ENCODE measurements around the gene TNNI3K. TPM values are rescaled to one million over a fixed set of nuclear protein-coding genes. Genes with fewer than 3 reads are reported as not detected.

Gene TNNI3K
- total RNA-seq, 2 experiments from 2014 or later = 0.38 TPM; not detected in 1

DNA sequence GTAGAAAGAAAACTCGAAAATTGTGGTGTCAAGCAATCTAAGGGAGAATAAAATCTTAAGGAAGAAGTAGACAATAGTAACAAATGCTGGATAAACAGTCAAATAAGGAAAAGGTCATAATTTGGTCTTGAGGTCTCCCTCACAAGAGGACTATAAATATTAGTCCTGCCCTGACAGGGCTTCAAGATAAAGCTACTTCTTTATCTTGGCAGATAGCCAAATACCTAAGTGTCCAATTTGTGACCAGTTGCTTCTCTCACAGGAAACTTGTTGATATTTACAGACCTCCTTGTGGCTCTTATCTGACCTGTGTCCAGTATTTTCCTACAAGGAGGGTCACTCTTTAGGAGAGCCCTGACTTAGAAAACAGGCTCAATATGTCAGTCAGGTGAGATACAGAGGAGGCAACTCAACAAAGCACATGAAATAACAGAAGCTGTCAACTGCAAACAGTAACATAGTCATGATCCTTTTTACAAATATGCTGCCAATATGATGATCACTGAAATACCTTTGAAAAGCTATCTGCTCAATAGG lies 88.8 kb downstream of the TNNI3K start:
- no peaks in the 10 kb centered on the region for H3K36me3 Mint-ChIP-seq
- no peak overlapping the region for H3K4me3 Mint-ChIP-seq
- H3K9me3 Mint-ChIP-seq = no peaks in the 10 kb centered on the region
- H3K4me1 Mint-ChIP-seq (ENCODE audit: low read depth) = no peaks in the 10 kb centered on the region
- ChIA-PET CTCF (no interaction called here), POLR2A (no interaction called here)
- no peak overlapping the region for H3K27ac Mint-ChIP-seq
- no peaks in the 10 kb centered on the region for H3K27me3 Mint-ChIP-seq
- intact Hi-C loops (cut with micrococcal nuclease) = no loop called here
- no peak for DNase-seq

DNA sequence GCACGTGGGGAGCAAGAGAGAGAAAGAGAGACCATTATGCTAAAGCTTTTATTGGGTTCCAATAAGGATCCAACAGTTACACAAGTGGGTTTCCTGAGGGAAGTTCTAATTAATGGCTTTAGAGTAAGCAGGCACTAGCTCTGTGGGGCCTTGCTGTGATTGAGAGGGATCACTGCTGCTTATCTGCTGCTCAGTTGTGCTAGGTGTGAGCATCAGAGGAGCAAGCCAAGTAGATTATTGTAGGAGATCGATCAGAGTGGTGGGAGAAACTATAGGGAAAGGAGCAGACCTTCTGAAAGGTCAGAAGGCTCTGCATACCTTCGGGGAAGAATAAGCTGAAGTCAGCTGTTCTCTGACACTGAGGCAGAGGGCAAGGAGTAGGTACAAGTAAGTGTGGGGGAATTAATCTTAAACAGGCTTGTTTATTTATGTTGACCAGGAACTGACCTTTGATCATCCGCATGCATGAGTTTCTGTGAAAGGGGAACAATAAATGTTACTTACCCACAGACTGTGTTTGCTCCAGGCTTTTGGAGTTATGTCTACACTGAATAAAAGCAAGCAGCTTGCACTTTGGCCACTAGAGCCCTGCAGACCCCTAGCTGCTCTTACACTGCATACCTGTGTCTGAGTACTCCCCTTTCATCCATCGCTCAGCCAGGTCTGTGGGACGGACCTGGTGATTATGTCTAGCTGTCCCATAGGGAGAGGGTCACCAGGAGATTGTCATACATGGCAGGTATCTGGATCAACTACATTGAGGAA lies 89.7 kb downstream of the TNNI3K start:
- no peaks in the 10 kb centered on the region for H3K36me3 Mint-ChIP-seq
- ChIA-PET POLR2A (no interaction called here), CTCF (no interaction called here)
- intact Hi-C loops (cut with micrococcal nuclease) = no loop called here
- no peaks in the 10 kb centered on the region for H3K27me3 Mint-ChIP-seq
- H3K4me3 Mint-ChIP-seq = no peak overlapping the region
- no peak for DNase-seq
- no peaks in the 10 kb centered on the region for H3K9me3 Mint-ChIP-seq
- H3K4me1 Mint-ChIP-seq (ENCODE audit: low read depth) = no peaks in the 10 kb centered on the region
- H3K27ac Mint-ChIP-seq = no peak overlapping the region

DNA sequence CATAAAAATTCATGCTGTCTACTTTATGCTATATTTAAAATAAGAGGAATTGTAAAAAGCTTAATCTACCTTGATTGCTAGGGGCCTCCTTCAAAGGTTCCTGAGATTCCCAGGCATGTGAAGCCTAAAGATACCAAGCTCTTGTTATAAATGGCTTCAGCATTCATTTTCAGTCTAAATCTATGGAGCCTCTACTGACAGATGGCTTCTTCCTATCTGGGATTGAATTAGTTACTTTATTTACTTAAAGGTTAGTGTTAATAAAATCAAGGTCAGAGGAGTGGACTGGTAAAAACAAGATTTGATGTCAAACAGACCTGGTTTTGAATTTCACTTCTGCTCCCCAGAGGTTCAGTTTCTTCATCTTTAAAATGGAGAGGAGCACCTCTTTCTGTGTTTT lies 93.7 kb downstream of the TNNI3K start:
- DNase-seq = no peak
- H3K27me3 Mint-ChIP-seq = no peaks in the 10 kb centered on the region
- no peaks in the 10 kb centered on the region for H3K9me3 Mint-ChIP-seq
- H3K27ac Mint-ChIP-seq = no peak overlapping the region
- POLR2A ChIA-PET = no interaction called here
- no peak overlapping the region for H3K4me3 Mint-ChIP-seq
- CTCF ChIA-PET = no interaction called here
- intact Hi-C loops (cut with micrococcal nuclease) = no loop called here
- H3K36me3 Mint-ChIP-seq = no peaks in the 10 kb centered on the region
- no peaks in the 10 kb centered on the region for H3K4me1 Mint-ChIP-seq (ENCODE audit: low read depth)

DNA sequence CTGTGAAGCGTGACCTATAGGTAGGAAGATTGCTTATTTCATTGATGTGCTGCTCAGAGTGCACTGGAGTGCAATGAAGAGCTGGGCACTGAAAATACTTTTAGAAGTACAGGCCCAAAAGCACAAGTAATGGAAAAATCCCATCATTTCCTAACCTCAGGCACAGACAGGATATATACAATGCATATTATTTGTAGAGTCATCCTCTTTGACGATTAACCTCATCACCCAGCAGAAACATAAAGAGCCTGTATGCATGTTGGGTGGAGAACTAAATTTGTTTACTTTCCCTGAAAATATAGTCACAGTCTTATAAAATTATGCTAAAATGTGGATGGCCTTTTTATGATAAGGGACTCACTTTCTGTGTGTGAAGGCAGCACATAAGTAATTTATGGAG lies 98.1 kb downstream of the TNNI3K start:
- H3K27ac Mint-ChIP-seq = no peak overlapping the region
- no peak for DNase-seq
- ChIA-PET POLR2A (no interaction called here), CTCF (no interaction called here)
- intact Hi-C loops (cut with micrococcal nuclease) = no loop called here
- H3K9me3 Mint-ChIP-seq = no peaks in the 10 kb centered on the region
- no peaks in the 10 kb centered on the region for H3K27me3 Mint-ChIP-seq
- H3K4me1 Mint-ChIP-seq (ENCODE audit: low read depth) = no peaks in the 10 kb centered on the region
- H3K4me3 Mint-ChIP-seq = no peak overlapping the region
- no peaks in the 10 kb centered on the region for H3K36me3 Mint-ChIP-seq

DNA sequence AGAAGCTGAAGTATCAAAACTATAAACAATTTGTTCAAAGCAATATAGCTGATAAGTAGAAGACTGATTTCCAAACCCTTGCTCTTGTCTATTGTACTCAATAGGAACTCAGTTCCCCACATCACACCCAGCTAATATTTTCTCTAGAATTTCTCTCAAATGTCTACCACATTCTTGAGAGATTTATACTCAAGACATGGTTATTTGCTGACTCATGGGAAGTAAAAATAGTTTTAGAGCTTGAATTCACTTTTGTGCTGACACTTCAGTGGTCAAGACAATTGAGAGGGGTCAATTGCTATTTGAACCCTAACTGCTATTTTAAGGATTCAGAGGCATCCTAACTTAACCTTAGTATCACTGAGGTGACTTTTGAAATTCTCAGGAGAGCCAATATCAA lies 99.0 kb downstream of the TNNI3K start:
- ChIA-PET POLR2A (no interaction called here), CTCF (no interaction called here)
- H3K4me1 Mint-ChIP-seq (ENCODE audit: low read depth) = no peaks in the 10 kb centered on the region
- intact Hi-C loops (cut with micrococcal nuclease) = no loop called here
- DNase-seq = no peak
- no peak overlapping the region for H3K4me3 Mint-ChIP-seq
- H3K27me3 Mint-ChIP-seq = no peaks in the 10 kb centered on the region
- no peaks in the 10 kb centered on the region for H3K36me3 Mint-ChIP-seq
- no peaks in the 10 kb centered on the region for H3K9me3 Mint-ChIP-seq
- H3K27ac Mint-ChIP-seq = no peak overlapping the region

DNA sequence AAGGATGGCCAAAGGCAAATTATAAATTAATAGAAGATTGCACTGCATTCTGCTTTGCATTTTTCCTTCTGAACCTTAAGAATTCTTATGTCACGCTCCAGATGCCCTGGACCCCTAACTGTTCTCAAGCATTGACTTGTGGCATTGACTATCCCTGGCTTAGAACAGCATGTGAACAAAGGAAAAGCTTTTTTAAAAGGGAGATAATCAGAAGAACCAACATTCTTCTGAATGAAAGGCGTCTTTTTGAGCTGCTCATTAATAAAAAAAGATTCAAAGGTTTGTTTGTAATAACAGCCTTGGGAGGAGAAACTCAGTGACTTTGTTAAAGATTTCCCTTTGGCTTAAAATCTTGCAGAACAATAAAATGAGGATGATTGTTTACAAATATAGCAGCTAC lies 105.5 kb downstream of the TNNI3K start:
- Mint-ChIP-seq H3K4me1 (ENCODE audit: low read depth) (no peaks in the 10 kb centered on the region), H3K27me3 (no peaks in the 10 kb centered on the region), H3K27ac (no peak overlapping the region), H3K9me3 (no peaks in the 10 kb centered on the region), H3K4me3 (no peak overlapping the region), H3K36me3 (no peaks in the 10 kb centered on the region)
- CTCF ChIA-PET = no interaction called here
- POLR2A ChIA-PET = no interaction called here
- intact Hi-C loops (cut with micrococcal nuclease) = no loop called here
- DNase-seq = no peak

DNA sequence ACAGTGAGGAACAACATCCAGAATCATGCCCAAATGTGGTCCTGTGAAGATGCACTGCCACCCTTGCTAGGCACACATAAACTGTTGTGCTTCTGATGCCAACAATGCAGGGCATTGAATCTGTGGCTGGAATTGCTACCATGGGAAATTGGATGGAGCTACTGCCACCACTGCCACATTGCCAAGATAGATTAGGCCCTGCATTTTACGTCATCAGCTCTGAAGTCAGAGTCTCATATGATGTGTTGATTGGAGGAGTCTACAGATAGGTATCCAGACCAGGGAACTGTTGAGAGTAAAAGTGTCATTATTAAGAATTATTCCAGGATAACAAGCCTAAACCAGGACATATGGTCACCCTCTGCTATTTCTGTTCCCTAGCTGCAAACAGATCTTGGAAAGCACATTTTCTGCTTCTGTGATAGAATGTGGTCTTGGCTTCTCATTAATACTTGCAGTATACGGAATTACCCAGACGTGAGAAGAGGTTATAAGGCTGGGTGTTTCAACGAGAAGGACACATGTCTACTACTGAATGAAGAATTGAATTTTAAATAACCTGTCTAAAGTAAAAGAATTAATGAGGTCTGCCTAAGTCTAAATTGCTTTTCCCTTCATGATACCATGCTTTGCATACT lies 106.6 kb downstream of the TNNI3K start:
- DNase-seq = no peak
- H3K27me3 Mint-ChIP-seq = no peaks in the 10 kb centered on the region
- no peaks in the 10 kb centered on the region for H3K36me3 Mint-ChIP-seq
- no peak overlapping the region for H3K27ac Mint-ChIP-seq
- H3K9me3 Mint-ChIP-seq = no peaks in the 10 kb centered on the region
- POLR2A ChIA-PET = no interaction called here
- intact Hi-C loops (cut with micrococcal nuclease) = no loop called here
- CTCF ChIA-PET = interaction anchor here (0.7 kb wide), 1 partner anchor 17 kb away, joined by 3 read pairs; no protein-coding TSS in a partner anchor
- no peaks in the 10 kb centered on the region for H3K4me1 Mint-ChIP-seq (ENCODE audit: low read depth)
- no peak overlapping the region for H3K4me3 Mint-ChIP-seq

DNA sequence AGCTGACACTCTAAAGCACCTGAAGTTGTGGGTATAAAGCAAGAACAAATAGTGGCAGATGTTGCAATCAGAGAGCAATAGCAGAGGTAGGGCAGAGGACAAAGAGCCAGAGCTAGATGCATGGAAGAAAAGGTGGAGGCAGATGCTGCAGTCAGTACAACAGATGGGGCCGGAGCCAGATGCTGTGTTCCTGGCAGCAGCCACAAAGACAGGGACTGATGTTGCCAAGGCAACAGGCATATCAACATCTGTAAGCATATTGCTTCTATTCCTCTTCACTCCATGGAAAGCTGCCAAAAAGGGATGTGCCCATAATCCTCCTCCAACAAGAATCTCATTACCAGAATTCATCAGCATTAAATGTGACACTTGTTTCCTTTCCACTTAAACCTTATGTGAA lies 108.0 kb downstream of the TNNI3K start:
- POLR2A ChIA-PET = no interaction called here
- H3K27ac Mint-ChIP-seq = no peak overlapping the region
- H3K36me3 Mint-ChIP-seq = no peaks in the 10 kb centered on the region
- no peaks in the 10 kb centered on the region for H3K27me3 Mint-ChIP-seq
- intact Hi-C loops (cut with micrococcal nuclease) = no loop called here
- no peak for DNase-seq
- H3K9me3 Mint-ChIP-seq = peaks cover under 1% of the 10 kb centered on the region
- CTCF ChIA-PET = no interaction called here
- no peaks in the 10 kb centered on the region for H3K4me1 Mint-ChIP-seq (ENCODE audit: low read depth)
- H3K4me3 Mint-ChIP-seq = no peak overlapping the region

DNA sequence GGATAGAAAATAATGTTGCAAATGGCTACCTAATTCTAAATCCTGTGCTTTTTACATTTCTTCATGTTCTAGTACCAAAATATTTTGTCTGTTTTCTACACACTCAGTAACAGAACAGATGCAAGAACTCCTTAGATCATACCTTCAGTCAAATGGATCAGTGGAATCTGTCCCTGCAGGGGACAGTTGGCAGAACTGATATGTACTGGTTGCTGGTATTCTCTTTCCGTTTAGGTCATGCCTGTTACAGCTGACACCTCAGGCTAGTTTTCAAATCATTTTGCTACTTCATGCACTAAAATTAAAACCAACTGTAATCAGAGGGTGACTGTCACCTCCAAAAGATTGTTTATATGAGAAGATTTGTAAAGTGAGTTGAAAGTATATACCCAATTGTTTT lies 109.2 kb downstream of the TNNI3K start:
- H3K9me3 Mint-ChIP-seq = peaks cover 2% of the 10 kb centered on the region
- no peak overlapping the region for H3K27ac Mint-ChIP-seq
- no peaks in the 10 kb centered on the region for H3K36me3 Mint-ChIP-seq
- DNase-seq = no peak
- intact Hi-C loops (cut with micrococcal nuclease) = no loop called here
- POLR2A ChIA-PET = no interaction called here
- H3K27me3 Mint-ChIP-seq = no peaks in the 10 kb centered on the region
- H3K4me1 Mint-ChIP-seq (ENCODE audit: low read depth) = no peaks in the 10 kb centered on the region
- CTCF ChIA-PET = no interaction called here
- no peak overlapping the region for H3K4me3 Mint-ChIP-seq

DNA sequence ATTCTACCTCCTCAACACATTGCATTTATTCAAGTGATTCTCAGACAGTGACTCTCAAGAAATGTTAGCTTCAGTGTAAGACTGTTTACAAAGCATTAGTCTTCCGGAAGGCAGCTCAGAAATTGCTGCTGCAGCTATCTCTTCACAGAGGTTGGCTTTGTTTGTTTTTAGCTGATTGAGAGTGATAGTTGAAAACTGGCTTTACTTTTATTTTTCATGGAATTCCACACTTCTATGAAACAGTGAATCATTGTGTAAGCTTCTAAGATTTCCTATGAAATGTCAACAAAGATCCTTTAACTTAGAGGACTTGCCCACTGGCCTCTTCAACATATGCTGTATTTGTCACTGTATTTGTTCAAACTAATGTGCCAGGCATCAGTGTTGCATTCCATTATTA lies 121.3 kb downstream of the TNNI3K start:
- CTCF ChIA-PET = no interaction called here

DNA sequence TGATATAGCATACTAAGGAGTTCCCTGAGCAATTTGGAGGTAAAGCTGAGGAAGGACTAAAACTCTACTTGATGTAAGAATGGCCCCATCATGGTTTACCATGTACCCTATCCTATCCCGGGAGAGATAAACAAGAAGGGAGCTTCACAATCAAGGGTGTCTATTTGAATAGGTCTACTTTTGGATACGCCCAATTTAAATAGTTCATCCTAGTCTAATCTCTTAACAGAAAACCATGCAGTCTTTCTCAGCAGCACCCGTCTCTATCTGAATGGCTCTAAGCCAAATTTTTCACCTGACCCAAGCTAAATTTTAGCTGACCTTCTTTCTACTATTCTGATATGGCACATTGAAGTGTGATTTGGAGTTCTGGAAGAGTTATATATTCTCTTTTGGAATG lies 122.0 kb downstream of the TNNI3K start:
- POLR2A ChIA-PET = no interaction called here
- no peaks in the 10 kb centered on the region for H3K36me3 Mint-ChIP-seq
- intact Hi-C loops (cut with micrococcal nuclease) = no loop called here

More for the DNA sequence above, 121.3 kb downstream of the TNNI3K start:
- Mint-ChIP-seq H3K27me3 (no peaks in the 10 kb centered on the region), H3K27ac (no peak overlapping the region), H3K36me3 (no peaks in the 10 kb centered on the region), H3K4me1 (ENCODE audit: low read depth) (no peaks in the 10 kb centered on the region), H3K4me3 (no peak overlapping the region), H3K9me3 (no peaks in the 10 kb centered on the region)
- no peak for DNase-seq
- POLR2A ChIA-PET = no interaction called here
- intact Hi-C loops (cut with micrococcal nuclease) = no loop called here

DNA sequence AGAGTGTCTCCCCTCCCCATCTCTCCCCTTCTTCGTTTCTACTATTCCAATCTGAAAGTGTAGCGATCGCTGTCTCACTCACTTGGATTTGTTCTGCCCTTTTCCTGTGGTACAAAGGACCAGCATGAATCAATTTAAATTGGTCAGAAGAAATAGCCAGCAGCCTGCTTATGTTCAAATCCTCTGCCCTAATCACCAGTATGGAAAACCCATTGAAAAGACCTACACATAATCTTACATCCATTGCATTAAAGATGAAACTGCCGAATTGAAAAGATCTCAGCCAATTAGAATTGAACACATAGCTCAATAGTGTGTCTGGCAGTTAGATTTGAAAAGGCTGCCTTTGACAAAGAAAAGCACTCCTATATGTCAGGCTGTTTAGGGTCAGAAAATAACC lies 122.6 kb downstream of the TNNI3K start:
- Mint-ChIP-seq H3K4me1 (ENCODE audit: low read depth) (no peaks in the 10 kb centered on the region), H3K9me3 (no peaks in the 10 kb centered on the region), H3K27me3 (no peaks in the 10 kb centered on the region), H3K4me3 (no peak overlapping the region), H3K36me3 (no peaks in the 10 kb centered on the region), H3K27ac (no peak overlapping the region)
- intact Hi-C loops (cut with micrococcal nuclease) = no loop called here
- no peak for DNase-seq
- CTCF ChIA-PET = no interaction called here
- POLR2A ChIA-PET = no interaction called here

More for the DNA sequence above, 122.0 kb downstream of the TNNI3K start:
- H3K4me3 Mint-ChIP-seq = no peak overlapping the region
- no peaks in the 10 kb centered on the region for H3K9me3 Mint-ChIP-seq
- CTCF ChIA-PET = no interaction called here
- no peak overlapping the region for H3K27ac Mint-ChIP-seq
- DNase-seq = no peak
- no peaks in the 10 kb centered on the region for H3K4me1 Mint-ChIP-seq (ENCODE audit: low read depth)
- H3K27me3 Mint-ChIP-seq = no peaks in the 10 kb centered on the region

DNA sequence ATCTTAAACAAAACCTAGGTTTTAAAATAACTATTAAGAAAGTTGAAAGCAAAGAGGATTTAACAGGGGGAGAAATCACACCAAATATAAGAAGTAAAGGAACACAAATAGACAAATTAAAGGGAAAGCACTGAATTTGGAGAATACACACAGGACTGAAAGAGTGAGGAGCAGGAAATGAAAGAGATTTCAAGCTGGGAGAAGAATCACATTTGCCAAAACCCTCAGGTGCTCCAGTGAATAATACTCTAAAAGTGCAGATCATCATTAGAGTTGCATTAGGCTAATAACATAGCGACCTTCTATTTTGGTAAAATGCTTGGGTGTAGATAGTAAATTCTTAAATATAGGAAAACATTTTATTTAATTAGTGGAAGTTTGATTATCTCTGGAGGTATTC lies 127.5 kb downstream of the TNNI3K start:
- intact Hi-C loops (cut with micrococcal nuclease) = no loop called here
- Mint-ChIP-seq H3K27me3 (no peaks in the 10 kb centered on the region), H3K4me1 (ENCODE audit: low read depth) (no peaks in the 10 kb centered on the region), H3K9me3 (no peaks in the 10 kb centered on the region), H3K4me3 (no peak overlapping the region), H3K36me3 (no peaks in the 10 kb centered on the region), H3K27ac (no peak overlapping the region)
- DNase-seq = no peak
- ChIA-PET CTCF (no interaction called here), POLR2A (no interaction called here)
